Kidney (tissue), 14 donors: ENCODE data around the gene DPP3. TPM values are rescaled to one million over a fixed set of nuclear protein-coding genes. Genes with fewer than 3 reads are reported as not detected.

Source experiments
- DNase-seq, 5 donors: peaks; one replicate each; pipeline ENCODE4 v3.0.0-alpha.2; 2013 to 2020
- FAIRE-seq: peaks from 2 replicates; lab custom pipeline; 2012; peaks lifted over from hg19 to GRCh38; lab: Jason Lieb, UNC
- H3K27ac ChIP-seq, 2 donors: one replicate each; pipeline ENCODE4 v1.7.0; 2013; ENCODE audit warnings: low read depth in 2 of 2, low read length in 2 of 2, inconsistent platforms in 1 of 2
- H3K27me3 ChIP-seq: one replicate; pipeline ENCODE4 v1.7.1; 2013; ENCODE audit warnings: low read length, inconsistent platforms; ENCODE audit not compliant: control insufficient read depth, insufficient read depth
- H3K36me3 ChIP-seq, 3 donors: one replicate each; pipeline versions ENCODE4 v1.7.0 to v1.7.1; 2013; ENCODE audit warnings: low read length in 3 of 3, control low read depth in 1 of 3, inconsistent platforms in 1 of 3; ENCODE audit not compliant: insufficient read depth in 3 of 3, control insufficient read depth in 2 of 3
- H3K4me1 ChIP-seq, 3 donors: one replicate each; pipeline versions ENCODE4 v1.7.0 to v1.7.1; 2013; ENCODE audit warnings: low read length in 3 of 3, inconsistent platforms in 1 of 3, low read depth in 1 of 3; ENCODE audit not compliant: control insufficient read depth in 2 of 3, insufficient read depth in 2 of 3
- H3K4me3 ChIP-seq, 3 donors: one replicate each; pipeline versions ENCODE4 v1.7.0 to v1.8.1; 2013; ENCODE audit warnings: low read length in 3 of 3, control low read depth in 1 of 3, inconsistent platforms in 1 of 3
- H3K9ac ChIP-seq, 3 donors: one replicate each; pipeline versions ENCODE4 v1.7.0 to v1.7.1; 2013; ENCODE audit warnings: low read length in 3 of 3, control low read depth in 1 of 3, inconsistent platforms in 1 of 3
- H3K9me3 ChIP-seq, 3 donors: one replicate each; pipeline versions ENCODE4 v1.7.0 to v1.7.1; 2013; ENCODE audit warnings: low read length in 3 of 3, control low read depth in 1 of 3, inconsistent platforms in 1 of 3; ENCODE audit not compliant: control insufficient read depth in 2 of 3, insufficient read depth in 1 of 3
- CTCF ChIP-seq: IDR thresholded peaks from 3 replicates; pipeline ENCODE4 v1.5.1; 2012; ENCODE audit warnings: mild to moderate bottlenecking, moderate library complexity, borderline replicate concordance; ENCODE audit not compliant: insufficient read depth; ENCODE audit errors: extremely low read depth
- intact Hi-C: fragments of 100-400 bp; cut with DNase I; formaldehyde crosslinking; loops from one replicate; pipeline ENCODE4 v1.11.1; 2022
- polyA plus RNA-seq: library from polyadenylated mRNA; stranded (reverse); fragments of 350-450 nt; fragmentation: Illumina TruSeq; extraction: RNeasy Lipid Tissue Mini Kit (QIAGEN cat#74804); gene quantifications from one replicate; pipeline ENCODE4 v1.2.3, GENCODE V29; 2014; ENCODE audit warnings: low read depth, low replicate concordance; ENCODE audit not compliant: insufficient read depth
- total RNA-seq: library from RNA; stranded (reverse); fragmentation: NEBNext Ultra II Directional; extraction: Animal tissue kit (Norgen Biotek cat#: 25700); gene quantifications from one replicate; pipeline ENCODE4 v1.2.1, GENCODE V29; 2021
- donor health status: control.
- donor health status: control.
- donor health status: control.
- donor health status: control.
- donor health status: control.
- donor health status: DM: yes; HTN: yes; CAD: no.
- donor health status: Normal renal cell carcinoma (clear cell type).

The DPP3 gene
- total and polyA plus RNA-seq, 2 donors from 2014 or later = 32.9 to 41.7 TPM

GRCh38 chr11:66524304-66525040, 44.2 kb downstream of the DPP3 start:
- Histone ChIP-seq H3K36me3 (peaks cover 2 to 18% (median 18%) of the 10 kb centered on the region in 3 donors), H3K9ac (no peak overlapping the region), H3K4me3 (no peak overlapping the region), H3K4me1 (no peaks in the 10 kb centered on the region), H3K27ac (no peak overlapping the region), H3K9me3 (no peaks in the 10 kb centered on the region), H3K27me3 (no peaks in the 10 kb centered on the region)
- DNase-seq = no peak
- TF ChIP-seq CTCF = no peak
- no peak for FAIRE-seq
- intact Hi-C loops = no loop called here

- no peaks in the 10 kb centered on the region for H3K27me3 ChIP-seq
- intact Hi-C loops = no loop called here
- no peaks in the 10 kb centered on the region for H3K9me3 ChIP-seq
- H3K4me1 ChIP-seq = peaks cover 0 to 6% (median 3%) of the 10 kb centered on the region in 3 donors
- TF ChIP-seq CTCF = no peak
- H3K27ac ChIP-seq = no peak overlapping the region
- H3K36me3 ChIP-seq = peaks cover 0 to 5% (median 2%) of the 10 kb centered on the region in 3 donors
- no peak overlapping the region for H3K9ac ChIP-seq
- no peak overlapping the region for H3K4me3 ChIP-seq
- FAIRE-seq (no peak), DNase-seq (no peak)
Observed at GRCh38 chr11:66529069-66529468, 48.8 kb downstream of the DPP3 start.

- Histone ChIP-seq H3K4me1 (peaks cover 0 to 6% (median 3%) of the 10 kb centered on the region in 3 donors), H3K9ac (no peak overlapping the region), H3K27ac (no peak overlapping the region), H3K27me3 (no peaks in the 10 kb centered on the region), H3K4me3 (no peak overlapping the region), H3K9me3 (no peaks in the 10 kb centered on the region), H3K36me3 (peaks cover 0 to 5% (median 2%) of the 10 kb centered on the region in 3 donors)
- no peak for TF ChIP-seq CTCF
- DNase-seq (no peak), FAIRE-seq (no peak)
- intact Hi-C loops = no loop called here
Observed at GRCh38 chr11:66529655-66530054, 49.4 kb downstream of the DPP3 start.
